WTC11 (cell line): ENCODE data around the gene ZNF30. TPM values are rescaled to one million over a fixed set of nuclear protein-coding genes. Genes with fewer than 3 reads are reported as not detected.

ENCODE experiments used
- CBFB ChIP-seq: sonication (generic); formaldehyde crosslinking; IDR thresholded peaks from 2 replicates; pipeline ENCODE4 v1.8.1; 2022; ENCODE audit warnings: mild to moderate bottlenecking, low read depth, missing genetic modification reagents
- EMX1 ChIP-seq: fragments of 250-450 bp; sonication (Bioruptor Pico); IDR thresholded peaks from 2 replicates; pipeline ENCODE4 v1.8.0; 2021; ENCODE audit warnings: mild to moderate bottlenecking
- ETV6 ChIP-seq: sonication (generic); formaldehyde crosslinking; IDR thresholded peaks from 2 replicates; pipeline ENCODE4 v1.8.1; 2022; ENCODE audit warnings: mild to moderate bottlenecking, missing genetic modification reagents
- FOXK1 ChIP-seq: sonication (generic); formaldehyde crosslinking; IDR thresholded peaks from 2 replicates; pipeline ENCODE4 v1.8.0; 2022; ENCODE audit warnings: mild to moderate bottlenecking, moderate library complexity, missing genetic modification reagents
- HMGXB4 ChIP-seq: sonication (generic); formaldehyde crosslinking; IDR thresholded peaks from 2 replicates; pipeline ENCODE4 v1.8.1; 2023; ENCODE audit warnings: mild to moderate bottlenecking, moderate library complexity, missing genetic modification reagents
- MYBL2 ChIP-seq: sonication (generic); formaldehyde crosslinking; IDR thresholded peaks from 2 replicates; pipeline ENCODE4 v1.8.1; 2023; ENCODE audit warnings: mild to moderate bottlenecking, moderate library complexity, missing genetic modification reagents
- NR1H2 ChIP-seq: sonication (generic); formaldehyde crosslinking; IDR thresholded peaks from 2 replicates; pipeline ENCODE4 v1.9.0; 2021; ENCODE audit warnings: mild to moderate bottlenecking, moderate library complexity, missing genetic modification reagents
- OVOL2 ChIP-seq: fragments of 250-450 bp; sonication (Bioruptor Pico); IDR thresholded peaks from 2 replicates; pipeline ENCODE4 v1.9.0; 2021; ENCODE audit warnings: mild to moderate bottlenecking, borderline replicate concordance
- PREB ChIP-seq: sonication (generic); formaldehyde crosslinking; IDR thresholded peaks from 2 replicates; pipeline ENCODE4 v1.8.1; 2022; ENCODE audit warnings: mild to moderate bottlenecking, missing genetic modification reagents, moderate library complexity, borderline replicate concordance
- PRRX2 ChIP-seq: fragments of 250-450 bp; sonication (Bioruptor Pico); IDR thresholded peaks from 2 replicates; pipeline ENCODE4 v1.8.0; 2021; ENCODE audit warnings: mild to moderate bottlenecking
- SOX15 ChIP-seq: fragments of 250-450 bp; sonication (Bioruptor Pico); IDR thresholded peaks from 2 replicates; pipeline ENCODE4 v1.9.0; 2021; ENCODE audit warnings: mild to moderate bottlenecking
- SP1 ChIP-seq: sonication (generic); formaldehyde crosslinking; conservative IDR thresholded peaks from 2 replicates; pipeline ENCODE4 v1.8.1; 2022; ENCODE audit warnings: missing genetic modification reagents
- TCF7 ChIP-seq: sonication (generic); formaldehyde crosslinking; IDR thresholded peaks from 2 replicates; pipeline ENCODE4 v1.8.0; 2022; ENCODE audit warnings: mild to moderate bottlenecking, low read depth, missing genetic modification reagents, moderate library complexity
- USF2 ChIP-seq: sonication (generic); formaldehyde crosslinking; IDR thresholded peaks from 2 replicates; pipeline ENCODE4 v1.8.1; 2023; ENCODE audit warnings: mild to moderate bottlenecking, missing genetic modification reagents, moderate library complexity
- ZNF138 ChIP-seq: sonication (generic); formaldehyde crosslinking; conservative IDR thresholded peaks from 2 replicates; pipeline ENCODE4 v1.8.1; 2022; ENCODE audit warnings: mild to moderate bottlenecking, moderate library complexity, missing genetic modification reagents
- ZNF423 ChIP-seq: fragments of 250-450 bp; sonication (Bioruptor Pico); IDR thresholded peaks from 2 replicates; pipeline ENCODE4 v2.1.2; 2022; ENCODE audit warnings: mild to moderate bottlenecking, moderate library complexity
- ZSCAN18 ChIP-seq: fragments of 250-450 bp; sonication (Bioruptor Pico); IDR thresholded peaks from 2 replicates; pipeline ENCODE4 v2.1.2; 2022; ENCODE audit warnings: mild to moderate bottlenecking, moderate library complexity
- total RNA-seq: library from RNA; stranded (reverse); gene quantifications from 3 replicates; pipeline ENCODE4 v1.2.3, GENCODE V29; 2021
- TF ChIP-seq, protein P1 (sequence below): sonication (generic); formaldehyde crosslinking; conservative IDR thresholded peaks from 2 replicates; pipeline ENCODE4 v1.8.1; 2023; ENCODE audit warnings: mild to moderate bottlenecking, low read depth, missing genetic modification reagents, moderate library complexity
- TF ChIP-seq, protein P2 (sequence below): sonication (generic); formaldehyde crosslinking; IDR thresholded peaks from 2 replicates; pipeline ENCODE4 v1.8.0; 2022; ENCODE audit warnings: mild to moderate bottlenecking, missing genetic modification reagents
- TF ChIP-seq, protein P3 (sequence below): sonication (generic); formaldehyde crosslinking; IDR thresholded peaks from 2 replicates; pipeline ENCODE4 v1.8.0; 2022; ENCODE audit warnings: missing genetic modification reagents

The ZNF30 gene
- total RNA-seq, 1 experiment from 2014 or later = 5.4 TPM

- TF ChIP-seq, protein P1, sequence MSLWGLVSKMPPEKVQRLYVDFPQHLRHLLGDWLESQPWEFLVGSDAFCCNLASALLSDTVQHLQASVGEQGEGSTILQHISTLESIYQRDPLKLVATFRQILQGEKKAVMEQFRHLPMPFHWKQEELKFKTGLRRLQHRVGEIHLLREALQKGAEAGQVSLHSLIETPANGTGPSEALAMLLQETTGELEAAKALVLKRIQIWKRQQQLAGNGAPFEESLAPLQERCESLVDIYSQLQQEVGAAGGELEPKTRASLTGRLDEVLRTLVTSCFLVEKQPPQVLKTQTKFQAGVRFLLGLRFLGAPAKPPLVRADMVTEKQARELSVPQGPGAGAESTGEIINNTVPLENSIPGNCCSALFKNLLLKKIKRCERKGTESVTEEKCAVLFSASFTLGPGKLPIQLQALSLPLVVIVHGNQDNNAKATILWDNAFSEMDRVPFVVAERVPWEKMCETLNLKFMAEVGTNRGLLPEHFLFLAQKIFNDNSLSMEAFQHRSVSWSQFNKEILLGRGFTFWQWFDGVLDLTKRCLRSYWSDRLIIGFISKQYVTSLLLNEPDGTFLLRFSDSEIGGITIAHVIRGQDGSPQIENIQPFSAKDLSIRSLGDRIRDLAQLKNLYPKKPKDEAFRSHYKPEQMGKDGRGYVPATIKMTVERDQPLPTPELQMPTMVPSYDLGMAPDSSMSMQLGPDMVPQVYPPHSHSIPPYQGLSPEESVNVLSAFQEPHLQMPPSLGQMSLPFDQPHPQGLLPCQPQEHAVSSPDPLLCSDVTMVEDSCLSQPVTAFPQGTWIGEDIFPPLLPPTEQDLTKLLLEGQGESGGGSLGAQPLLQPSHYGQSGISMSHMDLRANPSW (CRISPR knock-in tag) = no peak
- peak; percentile 55; the same call in 1 of the 2 replicates for TF ChIP-seq HMGXB4 (CRISPR knock-in tag)
- no peak for TF ChIP-seq ZNF423 (CRISPR knock-in tag)
- TF ChIP-seq PRRX2 (CRISPR knock-in tag) = no peak
- peak; percentile 37; the same call in 1 of the 2 replicates for TF ChIP-seq MYBL2 (CRISPR knock-in tag)
- no peak for TF ChIP-seq SOX15
- no peak for TF ChIP-seq ZSCAN18 (CRISPR knock-in tag)
- TF ChIP-seq ETV6 (CRISPR knock-in tag) = 0 out of 2 replicates have a peak, but pooled peaks have one; percentile 35
- TF ChIP-seq OVOL2 (CRISPR knock-in tag) = no peak
- TF ChIP-seq, protein P2, sequence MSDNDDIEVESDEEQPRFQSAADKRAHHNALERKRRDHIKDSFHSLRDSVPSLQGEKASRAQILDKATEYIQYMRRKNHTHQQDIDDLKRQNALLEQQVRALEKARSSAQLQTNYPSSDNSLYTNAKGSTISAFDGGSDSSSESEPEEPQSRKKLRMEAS (CRISPR knock-in tag) = peak; percentile 58; the same call in 1 of the 2 replicates
- TF ChIP-seq ZNF138 (CRISPR knock-in tag) = no peak
- no peak for TF ChIP-seq EMX1 (CRISPR knock-in tag)
- TF ChIP-seq NR1H2 (CRISPR knock-in tag) = no peak
- TF ChIP-seq USF2 (CRISPR knock-in tag) = peak; percentile 16; the same call in 1 of the 2 replicates
- TF ChIP-seq CBFB (CRISPR knock-in tag) = no peak
- no peak for TF ChIP-seq PREB (CRISPR knock-in tag)
- TF ChIP-seq SP1 (CRISPR knock-in tag) = 0 out of 2 replicates have a peak, but pooled peaks have one; percentile 27
- TF ChIP-seq FOXK1 (CRISPR knock-in tag) = no peak
- no peak for TF ChIP-seq TCF7
- TF ChIP-seq, protein P3, sequence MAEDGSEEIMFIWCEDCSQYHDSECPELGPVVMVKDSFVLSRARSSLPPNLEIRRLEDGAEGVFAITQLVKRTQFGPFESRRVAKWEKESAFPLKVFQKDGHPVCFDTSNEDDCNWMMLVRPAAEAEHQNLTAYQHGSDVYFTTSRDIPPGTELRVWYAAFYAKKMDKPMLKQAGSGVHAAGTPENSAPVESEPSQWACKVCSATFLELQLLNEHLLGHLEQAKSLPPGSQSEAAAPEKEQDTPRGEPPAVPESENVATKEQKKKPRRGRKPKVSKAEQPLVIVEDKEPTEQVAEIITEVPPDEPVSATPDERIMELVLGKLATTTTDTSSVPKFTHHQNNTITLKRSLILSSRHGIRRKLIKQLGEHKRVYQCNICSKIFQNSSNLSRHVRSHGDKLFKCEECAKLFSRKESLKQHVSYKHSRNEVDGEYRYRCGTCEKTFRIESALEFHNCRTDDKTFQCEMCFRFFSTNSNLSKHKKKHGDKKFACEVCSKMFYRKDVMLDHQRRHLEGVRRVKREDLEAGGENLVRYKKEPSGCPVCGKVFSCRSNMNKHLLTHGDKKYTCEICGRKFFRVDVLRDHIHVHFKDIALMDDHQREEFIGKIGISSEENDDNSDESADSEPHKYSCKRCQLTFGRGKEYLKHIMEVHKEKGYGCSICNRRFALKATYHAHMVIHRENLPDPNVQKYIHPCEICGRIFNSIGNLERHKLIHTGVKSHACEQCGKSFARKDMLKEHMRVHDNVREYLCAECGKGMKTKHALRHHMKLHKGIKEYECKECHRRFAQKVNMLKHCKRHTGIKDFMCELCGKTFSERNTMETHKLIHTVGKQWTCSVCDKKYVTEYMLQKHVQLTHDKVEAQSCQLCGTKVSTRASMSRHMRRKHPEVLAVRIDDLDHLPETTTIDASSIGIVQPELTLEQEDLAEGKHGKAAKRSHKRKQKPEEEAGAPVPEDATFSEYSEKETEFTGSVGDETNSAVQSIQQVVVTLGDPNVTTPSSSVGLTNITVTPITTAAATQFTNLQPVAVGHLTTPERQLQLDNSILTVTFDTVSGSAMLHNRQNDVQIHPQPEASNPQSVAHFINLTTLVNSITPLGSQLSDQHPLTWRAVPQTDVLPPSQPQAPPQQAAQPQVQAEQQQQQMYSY (CRISPR knock-in tag) = no peak
Observed at GRCh38 chr19:34963573-34964406, 37.1 kb downstream of the ZNF30 start, which contains the start of gene ZNF792 (continued).
